Measurements from ENCODE around the gene LRRC70.

DNA sequence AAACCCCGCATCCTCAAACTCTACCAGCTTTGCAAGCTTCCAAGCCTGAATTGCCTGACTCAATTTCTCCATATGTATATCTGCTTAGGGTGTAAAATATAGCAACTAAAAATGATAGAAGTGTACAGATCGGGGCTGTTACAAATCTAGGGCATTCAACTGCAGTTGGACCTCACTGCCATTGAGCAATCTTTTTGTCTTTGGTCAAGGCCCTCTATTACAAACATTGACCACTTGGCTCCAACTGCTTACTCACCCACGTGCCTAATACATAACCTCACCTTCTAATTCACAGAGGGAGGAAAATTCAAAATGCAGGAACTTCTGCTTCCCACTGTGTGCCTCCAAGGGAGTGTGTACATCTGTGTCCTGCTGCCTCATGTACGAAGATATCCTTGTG, 10.0 kb downstream of the LRRC70 start:
- TF ChIP-seq TSHZ2 (CRISPR knock-in tag; IDR thresholded peaks at IDR 0.05) (no peak), CSRNP3 (CRISPR knock-in tag; IDR thresholded peaks at IDR 0.05) (no peak), ZC3H10 (CRISPR knock-in tag; IDR thresholded peaks at IDR 0.05) (no peak)
- TF ChIP-seq, protein P1, sequence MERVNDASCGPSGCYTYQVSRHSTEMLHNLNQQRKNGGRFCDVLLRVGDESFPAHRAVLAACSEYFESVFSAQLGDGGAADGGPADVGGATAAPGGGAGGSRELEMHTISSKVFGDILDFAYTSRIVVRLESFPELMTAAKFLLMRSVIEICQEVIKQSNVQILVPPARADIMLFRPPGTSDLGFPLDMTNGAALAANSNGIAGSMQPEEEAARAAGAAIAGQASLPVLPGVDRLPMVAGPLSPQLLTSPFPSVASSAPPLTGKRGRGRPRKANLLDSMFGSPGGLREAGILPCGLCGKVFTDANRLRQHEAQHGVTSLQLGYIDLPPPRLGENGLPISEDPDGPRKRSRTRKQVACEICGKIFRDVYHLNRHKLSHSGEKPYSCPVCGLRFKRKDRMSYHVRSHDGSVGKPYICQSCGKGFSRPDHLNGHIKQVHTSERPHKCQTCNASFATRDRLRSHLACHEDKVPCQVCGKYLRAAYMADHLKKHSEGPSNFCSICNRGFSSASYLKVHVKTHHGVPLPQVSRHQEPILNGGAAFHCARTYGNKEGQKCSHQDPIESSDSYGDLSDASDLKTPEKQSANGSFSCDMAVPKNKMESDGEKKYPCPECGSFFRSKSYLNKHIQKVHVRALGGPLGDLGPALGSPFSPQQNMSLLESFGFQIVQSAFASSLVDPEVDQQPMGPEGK (CRISPR knock-in tag; IDR thresholded peaks at IDR 0.05; ENCODE audit: borderline replicate concordance): no peak

Measured in SK-N-SH treated with all-trans-retinoic acid at 6 μM for 48 hours (cell line).